GM21367 (cell line): ENCODE measurements around the gene JMJD4.
A peak's percentile ranks its signal among the peaks of the same experiment; 100 is the strongest.
"Not testable (repeated sequence)": the region's sequence is repeated elsewhere in the genome, so short reads cannot be mapped to it uniquely, and the experiment has no call there.

Source experiments
- ATAC-seq: cut with Tn5 transposase; IDR thresholded peaks from one replicate; pipeline ENCODE4 v1.9.1; 2021; ENCODE audit not compliant: unreplicated experiment

The JMJD4 gene

DNA sequence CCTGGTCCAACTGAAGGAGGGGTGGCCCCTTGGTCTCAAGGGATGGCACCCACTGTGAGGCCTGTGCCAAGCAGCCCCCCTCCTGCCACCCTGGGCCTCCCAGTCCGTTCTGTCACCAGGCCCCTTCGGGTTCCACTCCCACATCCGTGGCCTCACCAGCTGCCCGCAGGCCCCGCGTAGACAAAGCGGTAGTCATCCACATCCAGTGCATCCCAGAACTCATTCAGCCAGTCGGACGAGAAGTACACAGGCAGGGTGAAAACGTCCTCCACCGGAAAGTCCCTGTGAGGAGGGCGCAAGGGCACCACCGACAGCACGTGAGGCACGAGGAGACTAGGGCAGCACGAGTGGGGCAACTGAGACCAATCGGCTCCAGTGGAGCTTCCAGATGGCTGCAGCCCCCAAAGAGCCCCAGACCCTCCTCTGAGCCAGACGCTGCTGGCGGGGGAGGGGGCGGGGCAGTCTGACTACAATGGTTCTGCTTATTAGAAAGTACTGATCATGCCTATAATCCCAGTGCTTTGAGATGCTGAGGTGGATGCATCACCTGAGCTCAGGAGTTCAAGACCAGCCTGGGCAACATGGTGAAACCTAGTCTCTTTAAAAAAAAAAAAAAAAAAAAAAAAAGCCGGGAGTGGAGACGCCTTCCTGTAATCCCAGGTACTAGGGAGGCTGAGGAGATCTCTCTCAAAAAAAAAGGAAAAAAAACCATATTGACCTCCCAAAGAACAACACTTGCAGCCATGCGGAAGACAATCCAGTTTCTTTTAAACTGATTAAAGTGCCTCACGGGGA lies 1.2 kb downstream of the JMJD4 start:
- ATAC-seq, result no peak

DNA sequence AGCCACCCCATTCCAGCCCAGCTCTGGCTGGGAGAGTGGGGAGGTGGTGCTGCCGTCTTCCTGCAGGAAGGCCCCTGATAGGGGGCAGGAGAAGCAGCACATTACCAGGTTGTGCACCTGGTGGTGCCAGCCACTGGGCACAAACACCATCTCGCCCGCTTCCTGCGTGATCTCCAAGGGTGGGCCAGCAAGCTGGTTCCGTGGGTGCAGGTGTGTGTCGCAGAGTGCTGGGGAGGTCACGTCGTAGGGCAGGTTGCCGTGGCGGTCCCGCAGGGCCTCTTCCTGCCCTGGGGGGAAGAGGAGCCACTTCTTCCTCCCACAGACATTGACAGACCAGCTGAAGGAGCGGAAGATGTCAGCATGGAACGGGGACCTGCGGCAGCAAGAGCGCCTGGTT lies 1.8 kb downstream of the JMJD4 start:
- ATAC-seq, result no peak

DNA sequence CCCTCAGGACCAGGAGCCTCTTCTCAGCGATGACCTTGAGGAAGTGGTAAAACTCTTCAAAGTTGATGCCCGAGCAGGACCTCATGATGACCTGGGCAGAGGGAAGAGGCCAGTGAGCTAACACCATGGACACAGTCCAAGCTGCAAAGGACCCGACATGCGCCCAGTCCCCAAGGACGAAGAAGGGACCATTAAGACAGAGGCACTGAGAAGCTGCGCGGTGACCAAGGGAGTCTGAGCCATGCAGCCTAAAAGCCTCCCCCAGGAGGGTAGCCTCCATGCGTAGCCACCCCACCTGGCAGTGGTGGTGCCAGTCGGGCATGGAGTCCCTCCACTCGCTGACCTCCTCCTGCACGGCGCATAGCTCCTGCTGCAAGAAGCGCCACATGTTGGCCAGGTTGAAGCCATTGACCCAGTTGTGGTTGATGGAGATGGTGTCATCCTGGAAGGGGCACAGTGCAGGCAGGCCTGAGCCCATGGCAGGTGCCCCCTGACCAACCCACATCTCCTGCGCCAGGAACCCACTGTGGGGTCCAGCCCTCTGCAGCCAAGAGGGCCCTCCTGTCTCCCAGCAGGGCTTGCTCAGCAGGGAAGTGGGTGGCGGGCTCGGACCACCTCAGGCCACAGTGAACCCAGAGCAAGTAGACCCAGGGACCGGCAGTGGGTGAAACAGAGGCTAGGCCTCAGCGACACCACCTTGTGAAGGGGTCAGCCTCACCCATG lies 2.4 kb downstream of the JMJD4 start:
- no peak for ATAC-seq

DNA sequence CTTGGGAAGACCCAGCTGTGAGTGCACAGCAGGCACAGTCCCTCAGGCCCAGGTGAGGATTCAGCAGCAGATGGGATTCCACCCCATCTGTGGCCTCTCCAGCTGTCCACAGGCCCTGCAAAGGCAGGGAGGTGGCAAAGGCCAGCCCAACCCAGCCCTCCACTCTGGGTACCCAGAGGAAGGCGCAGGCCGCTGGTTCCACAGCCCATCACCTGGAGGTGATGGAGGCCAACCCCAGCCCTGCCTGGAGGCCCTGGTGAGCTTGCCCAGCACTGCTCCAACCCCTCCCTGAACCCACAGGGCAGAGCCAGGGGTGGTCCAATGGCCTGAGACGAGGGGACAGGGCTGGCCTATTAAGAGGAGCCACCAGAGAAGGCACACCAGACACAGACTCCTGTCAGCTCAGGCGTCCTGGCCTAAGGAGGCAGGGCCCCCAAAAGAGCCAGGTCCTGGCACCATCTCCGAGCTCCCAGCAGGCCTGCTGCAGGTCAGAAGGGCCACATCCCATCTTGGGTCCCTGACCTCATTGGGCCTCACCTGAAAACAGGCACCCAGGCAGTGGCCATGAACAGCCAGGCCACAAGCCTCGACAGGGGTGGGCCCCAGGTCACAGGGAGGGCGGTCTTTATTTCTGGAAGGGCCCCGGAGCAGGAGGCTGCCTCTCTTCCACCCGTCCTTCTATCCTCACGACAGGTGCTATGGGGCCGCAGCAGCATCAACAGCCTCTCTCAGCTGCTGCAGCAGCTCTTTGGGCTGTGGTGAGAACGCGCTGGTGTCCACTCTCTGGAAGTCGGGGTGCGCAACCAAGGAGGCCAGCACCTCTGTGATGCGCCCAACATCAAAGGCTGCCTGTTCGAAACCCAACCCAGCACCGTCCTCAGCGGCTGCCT lies 3.2 kb downstream of the JMJD4 start:
- ATAC-seq, result no peak

DNA sequence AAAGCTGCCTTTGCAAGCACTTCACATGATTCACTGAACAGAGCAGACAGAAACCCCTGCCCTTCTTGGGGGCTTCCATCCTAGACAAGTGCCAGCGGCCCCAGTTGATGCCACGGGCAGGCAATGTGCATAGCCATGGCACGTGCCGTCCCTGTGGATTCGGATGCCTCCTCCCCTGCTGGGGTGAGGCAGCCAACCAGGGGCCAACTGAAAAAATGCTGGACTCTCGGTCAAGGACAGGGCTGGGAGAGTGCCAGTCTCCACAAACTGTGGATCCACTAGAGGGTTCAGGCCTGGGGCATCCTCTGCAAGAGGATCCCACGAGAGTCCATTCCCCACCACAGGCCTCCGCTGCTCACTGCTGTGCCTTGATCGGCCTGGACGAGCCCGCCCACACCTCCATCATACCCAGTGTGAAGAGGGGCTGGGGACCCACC lies 3.8 kb downstream of the JMJD4 start:
- no peak for ATAC-seq

DNA sequence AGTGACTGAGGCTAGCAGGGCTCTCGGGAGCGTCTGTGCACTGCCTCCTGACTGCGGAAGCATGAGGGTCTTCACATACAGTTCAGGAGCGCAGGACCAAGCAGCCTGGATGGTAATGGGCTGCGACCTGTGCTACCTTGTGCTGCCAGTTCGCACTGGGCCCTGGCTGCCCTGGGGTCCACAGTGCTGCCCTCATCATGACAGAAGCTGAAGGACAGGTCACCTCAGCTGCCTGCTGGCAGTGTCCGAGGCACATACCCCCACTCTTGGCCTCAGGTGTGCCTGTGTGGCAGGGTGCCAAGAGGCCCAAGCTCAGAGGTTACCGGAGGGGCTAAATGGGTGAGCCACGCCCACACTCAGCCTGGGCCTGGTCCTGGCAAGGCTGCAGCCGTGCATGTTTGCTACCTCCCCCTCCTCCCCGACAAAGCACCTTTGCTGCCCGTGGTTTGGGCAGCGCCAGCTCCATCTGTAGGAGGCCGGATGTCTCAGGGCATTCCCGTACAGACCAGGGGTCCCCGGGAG lies 4.4 kb downstream of the JMJD4 start:
- no peak for ATAC-seq

DNA sequence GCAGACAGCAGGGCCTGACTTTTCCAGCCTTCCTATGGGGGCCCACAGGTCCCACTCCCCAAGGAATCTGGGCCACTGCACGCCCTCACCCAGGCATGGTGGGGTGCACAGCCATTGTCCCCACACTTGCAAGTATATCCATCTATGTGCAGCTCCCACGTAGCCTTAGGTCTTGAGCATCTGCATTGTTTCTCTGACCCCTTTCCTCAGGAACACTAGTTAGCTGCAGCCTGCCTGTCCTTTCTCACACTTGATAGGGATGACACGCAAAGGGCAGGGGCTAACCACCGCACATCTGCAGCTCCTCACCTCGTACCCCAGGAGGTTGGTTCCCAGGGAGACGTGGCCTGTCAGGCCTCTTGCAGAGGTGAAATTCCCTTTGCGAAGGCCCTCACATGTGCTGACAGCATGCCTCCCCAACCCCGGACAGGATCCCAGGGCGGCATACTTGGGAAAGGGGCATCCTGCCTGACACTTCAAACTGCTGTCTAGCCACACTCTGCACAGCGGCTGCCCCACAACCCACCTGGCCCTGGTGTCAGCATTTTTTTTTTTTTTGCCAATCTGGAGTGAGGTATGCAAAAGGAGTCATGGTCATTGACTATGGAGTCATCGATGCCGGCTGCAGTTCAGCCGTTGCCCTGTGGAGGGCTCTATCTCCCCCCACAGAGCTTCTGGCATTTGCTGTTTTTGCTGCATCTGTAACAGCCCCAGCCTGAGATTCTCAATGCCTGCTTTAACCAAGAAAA lies 5.0 kb downstream of the JMJD4 start:
- ATAC-seq, result peak; percentile 24

DNA sequence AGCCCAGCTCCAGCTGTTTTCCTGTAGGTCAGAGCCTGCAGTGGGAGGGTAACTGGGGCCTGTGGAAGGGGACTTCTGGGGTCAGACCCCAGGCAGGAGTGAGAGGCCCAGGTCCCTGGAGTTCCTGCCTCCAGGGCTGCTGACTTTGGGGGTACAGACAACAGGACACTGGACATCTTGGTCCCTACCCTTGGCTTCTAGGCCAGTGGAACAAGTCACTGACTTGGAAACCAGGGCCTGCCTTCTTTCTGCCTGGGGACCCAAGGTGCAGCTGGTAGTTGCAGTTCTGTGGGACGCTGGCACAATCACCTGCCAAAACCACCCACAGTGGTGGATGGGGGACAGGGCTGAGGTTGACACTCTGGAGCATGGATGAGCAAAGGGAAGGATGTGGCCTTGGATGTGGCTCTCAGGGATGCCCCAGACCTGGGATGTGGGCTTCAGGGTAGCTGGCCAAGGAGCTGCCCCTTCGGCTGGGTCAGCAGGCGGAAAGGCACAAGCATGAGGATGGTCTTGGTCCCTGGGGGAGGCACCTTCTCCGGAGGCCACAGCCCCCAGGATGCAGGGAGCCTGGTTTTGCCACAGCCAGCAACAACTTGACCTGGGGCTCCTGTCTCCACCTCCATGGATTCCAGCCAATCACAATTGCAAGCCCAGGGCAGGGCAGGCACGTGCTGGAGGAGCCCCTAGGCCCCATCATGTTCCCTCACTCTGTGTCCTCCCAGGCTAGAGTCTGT lies 5.8 kb downstream of the JMJD4 start:
- ATAC-seq, result no peak

DNA sequence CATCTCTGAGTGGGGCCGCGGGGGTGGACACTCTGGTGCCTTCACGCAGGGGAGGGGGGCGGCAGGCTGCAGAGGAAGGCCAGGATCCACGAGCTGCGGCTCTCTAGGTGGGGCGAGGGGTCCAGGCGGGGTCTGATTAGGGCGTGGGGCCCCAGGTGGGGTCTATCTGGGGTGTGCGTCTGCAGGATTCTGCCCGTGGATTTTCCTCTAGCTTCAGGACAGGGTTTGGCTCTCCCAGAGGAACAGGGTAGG lies 6.3 kb downstream of the JMJD4 start:
- no peak for ATAC-seq

DNA sequence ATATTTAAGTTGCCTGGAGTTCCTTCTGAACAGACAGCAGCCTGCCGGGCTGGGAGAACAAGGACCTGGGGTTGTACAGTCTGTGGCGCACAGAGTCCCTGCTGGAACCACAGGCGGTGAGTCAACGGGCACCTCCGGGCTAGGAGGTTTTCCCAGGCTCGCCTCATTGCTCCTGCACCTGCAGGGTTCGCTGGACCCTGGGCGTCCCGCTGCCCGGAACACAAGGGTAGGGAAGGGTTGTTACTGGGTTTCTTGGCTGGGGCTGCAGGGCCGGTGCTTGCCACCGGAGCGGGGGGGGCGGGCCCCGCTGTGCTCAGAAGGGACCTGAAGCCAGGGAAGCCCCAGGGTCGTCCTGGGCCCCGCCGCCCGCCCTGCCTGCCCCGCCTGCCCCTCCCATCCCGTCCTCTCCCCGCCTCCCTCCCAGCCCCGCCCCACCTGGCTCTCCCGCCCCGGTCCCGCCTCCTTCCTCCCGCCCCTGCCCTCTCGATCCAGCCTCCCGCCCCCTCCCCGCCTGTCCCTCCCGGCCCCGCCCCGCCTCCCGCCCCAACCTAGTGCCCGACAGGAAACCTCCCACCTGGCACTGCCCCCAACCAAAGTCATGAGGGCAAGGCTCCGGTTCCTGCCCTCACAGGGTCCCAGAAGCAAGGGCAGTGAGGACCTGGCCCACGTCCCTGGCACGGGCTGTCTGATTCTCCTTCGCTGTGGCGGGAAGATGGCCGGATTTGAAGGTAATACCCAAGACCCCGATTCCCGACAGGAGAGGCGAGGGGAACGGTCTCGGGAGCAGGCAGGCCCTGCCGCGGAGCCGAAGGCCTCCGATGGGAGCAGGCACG lies 6.8 kb downstream of the JMJD4 start:
- ATAC-seq, result peak; percentile 39

DNA sequence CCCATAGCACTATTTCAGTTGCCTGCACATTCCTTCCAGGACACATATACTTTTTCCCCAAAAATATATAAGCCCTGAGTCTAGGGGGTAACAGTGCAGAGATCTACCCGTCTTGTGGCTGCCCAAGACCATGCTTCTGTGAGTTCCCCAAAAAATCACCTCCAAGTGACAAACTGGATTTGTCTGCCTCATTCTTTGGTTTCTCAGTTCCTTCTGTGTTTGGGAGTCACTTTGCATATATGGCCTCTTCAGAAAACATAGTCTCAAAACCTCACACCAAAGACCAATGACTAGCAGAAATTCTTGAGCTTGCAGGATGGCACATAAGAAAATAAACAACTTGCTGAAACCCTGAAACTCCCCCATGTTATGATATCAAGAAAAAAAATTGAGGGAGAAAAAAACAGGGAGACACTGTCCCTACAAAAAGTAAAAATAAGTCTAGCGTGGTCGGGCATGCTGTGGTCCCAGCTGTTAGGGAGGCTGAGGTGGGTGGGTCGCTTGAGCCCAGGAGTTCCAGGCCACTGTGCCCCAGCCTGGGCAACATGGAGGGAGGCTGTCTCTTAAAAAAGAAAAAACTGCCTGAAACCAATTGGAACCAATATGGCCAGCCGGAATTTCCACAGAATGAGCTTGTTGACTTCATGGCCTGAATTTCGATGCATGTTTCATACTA lies 8.0 kb downstream of the JMJD4 start:
- no peak for ATAC-seq

DNA sequence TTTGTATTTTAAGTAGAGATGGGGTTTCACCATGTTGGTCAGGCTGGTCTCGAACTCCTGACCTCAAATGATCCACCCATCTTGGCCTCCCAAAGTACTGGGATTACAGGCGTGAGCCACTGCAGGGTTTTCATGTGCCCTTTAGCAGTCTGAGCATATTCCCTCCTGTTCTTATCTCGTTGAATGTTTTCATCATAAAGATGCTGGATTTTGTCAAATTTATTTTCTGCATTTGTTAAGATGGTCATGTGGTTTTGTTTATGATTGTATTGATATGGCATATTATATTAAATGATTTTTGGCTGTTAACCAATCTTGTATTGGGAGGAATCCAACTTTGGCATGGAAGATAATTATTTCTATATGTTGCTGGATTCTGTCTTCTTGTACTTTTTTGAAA lies 8.8 kb downstream of the JMJD4 start:
- ATAC-seq, result no peak

DNA sequence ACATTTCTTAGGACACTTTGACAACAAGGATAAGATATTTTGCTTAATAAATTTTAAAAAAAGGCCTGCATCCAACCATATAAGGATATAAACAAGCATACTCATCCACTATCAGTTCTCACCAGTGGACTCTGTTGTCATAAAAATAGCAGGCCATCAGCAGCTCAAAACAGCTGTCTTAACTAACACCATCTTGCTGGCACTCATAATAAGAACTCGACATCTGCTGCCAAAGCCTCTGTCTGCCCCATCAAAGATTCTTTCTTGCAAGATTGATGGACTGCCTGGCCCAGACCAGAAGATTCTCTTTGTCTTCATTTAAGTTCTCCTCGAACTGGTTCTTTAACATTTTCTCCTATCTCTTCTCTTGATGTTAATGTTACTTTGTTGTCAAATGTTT lies 10.1 kb downstream of the JMJD4 start:
- no peak for ATAC-seq

DNA sequence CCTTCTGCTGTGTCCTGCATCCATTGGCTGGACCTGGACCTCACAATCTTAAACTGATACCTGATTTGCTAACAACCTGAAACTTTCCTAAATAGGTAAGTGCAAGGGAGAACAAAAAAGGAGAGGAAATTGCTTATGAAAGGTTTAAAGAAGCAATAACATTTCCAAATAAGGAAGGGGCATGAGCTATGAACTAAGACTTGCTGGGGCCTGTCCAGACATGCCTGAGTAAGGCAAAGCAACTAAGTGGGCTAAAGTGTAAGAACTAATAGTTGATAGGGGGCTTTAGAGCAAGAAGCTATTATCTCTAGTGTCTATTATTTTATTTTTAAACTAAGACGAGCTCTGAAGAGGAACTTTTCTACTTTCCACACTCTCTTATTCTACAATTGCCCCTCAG lies 11.6 kb downstream of the JMJD4 start:
- no peak for ATAC-seq

DNA sequence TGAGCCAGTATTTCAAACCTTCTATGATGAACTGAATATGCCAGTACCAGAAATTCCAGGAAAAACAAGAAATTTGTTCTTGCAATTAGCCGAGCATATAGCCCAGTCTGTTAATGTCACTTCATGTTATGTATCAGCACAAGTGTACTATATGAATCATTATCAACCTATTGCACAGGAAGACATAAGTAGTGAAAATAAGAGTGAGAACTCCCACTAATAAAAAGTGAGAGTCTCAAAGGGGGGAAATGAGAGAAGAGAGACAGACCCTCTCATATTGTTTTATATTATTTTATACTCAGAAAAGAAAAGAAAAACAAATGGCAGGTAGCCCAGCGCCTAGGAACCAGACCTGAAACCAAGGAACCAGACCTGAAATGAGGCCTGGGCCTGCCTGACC lies 16.2 kb downstream of the JMJD4 start:
- no peak for ATAC-seq

DNA sequence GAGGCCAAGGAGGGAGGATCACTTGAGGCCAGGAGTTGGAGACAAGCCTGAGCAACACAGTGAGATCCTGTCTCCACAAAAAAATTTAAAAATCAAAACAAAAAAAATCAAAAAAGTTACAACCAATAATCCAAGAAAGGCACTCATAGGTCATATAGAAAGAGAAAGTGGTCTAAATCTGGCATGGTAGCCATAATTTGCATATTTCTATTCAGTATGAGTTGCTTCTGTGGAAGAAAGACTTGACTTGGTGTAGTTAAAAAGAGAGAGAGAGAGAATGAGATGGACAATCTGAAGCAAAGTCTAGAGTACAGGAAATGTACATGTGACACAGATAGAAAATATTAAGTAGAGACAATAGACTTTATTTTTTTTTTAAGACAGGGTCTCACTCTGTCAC lies 22.5 kb downstream of the JMJD4 start:
- peak; percentile 70 for ATAC-seq

DNA sequence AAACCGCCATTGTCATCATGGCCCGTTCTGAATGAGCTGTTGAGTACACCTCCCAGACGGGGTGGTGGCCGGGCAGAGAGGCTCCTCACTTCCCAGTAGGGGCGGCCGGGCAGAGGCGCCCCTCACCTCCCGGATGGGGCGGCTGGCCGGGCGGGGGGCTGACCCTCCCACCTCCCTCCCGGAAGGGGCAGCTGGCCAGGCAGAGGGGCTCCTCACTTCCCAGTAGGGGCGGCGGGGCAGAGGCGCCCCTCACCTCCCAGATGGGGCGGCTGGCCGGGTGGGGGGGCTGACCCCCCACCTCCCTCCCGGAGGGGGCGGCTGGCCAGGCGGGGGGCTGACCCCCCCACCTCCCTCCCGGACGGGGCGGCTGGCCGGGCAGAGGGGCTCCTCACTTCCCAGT lies 24.6 kb downstream of the JMJD4 start:
- ATAC-seq, result not testable (repeated sequence)

DNA sequence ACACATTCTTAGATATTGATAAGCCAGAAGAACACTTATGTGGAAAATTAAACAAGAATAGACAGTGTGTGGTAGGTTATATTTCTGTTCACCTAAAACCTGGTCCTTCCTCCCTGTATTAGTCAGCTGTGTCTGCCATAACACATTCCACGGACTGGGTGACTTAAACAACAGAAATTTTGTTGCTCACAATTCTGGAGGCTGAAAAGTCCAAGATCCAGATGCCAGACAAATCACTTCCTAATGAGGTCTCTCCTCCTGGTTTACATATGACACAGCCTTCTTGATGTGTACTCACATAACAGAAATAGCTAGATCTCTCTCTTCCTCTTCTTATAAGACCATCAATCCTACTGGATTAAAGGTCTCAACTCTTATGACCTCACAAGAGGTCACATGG lies 25.7 kb downstream of the JMJD4 start:
- no peak for ATAC-seq

DNA sequence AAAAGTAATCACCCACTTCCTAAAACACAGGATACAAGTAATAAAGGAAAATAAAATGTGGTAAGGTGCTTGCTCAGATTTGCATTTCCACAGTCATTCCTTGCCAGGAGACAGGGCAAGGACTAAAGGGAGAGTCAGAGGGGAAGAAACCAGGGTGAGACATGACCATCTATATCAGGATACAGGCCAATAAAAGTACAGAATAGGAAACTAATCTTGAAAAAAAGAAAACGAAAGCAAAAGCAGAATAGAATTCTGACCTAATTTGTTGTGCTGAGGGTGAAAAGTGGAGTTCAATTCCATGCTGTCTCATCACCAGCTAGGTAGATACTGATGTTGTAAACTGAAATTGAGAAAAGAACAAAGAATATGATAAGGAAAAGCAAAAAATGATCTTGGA lies 27.3 kb downstream of the JMJD4 start:
- no peak for ATAC-seq
